CD4-positive, alpha-beta T cell (primary cell): ENCODE measurements around the gene MRM3. TPM values are rescaled to one million over a fixed set of nuclear protein-coding genes. Genes with fewer than 3 reads are reported as not detected.
"Not testable (repeated sequence)": the region's sequence is repeated elsewhere in the genome, so short reads cannot be mapped to it uniquely, and the experiment has no call there.

ENCODE experiments used
- ATAC-seq: fragments of 200-7000 bp; cut with Tn5 transposase; one replicate; pipeline ENCODE4 v1.10.0; 2022; ENCODE audit warnings: mild to moderate bottlenecking; ENCODE audit not compliant: poor library complexity
- CTCF ChIA-PET: fragments of 350-600 bp; sonication (Branson Sonifier 250); formaldehyde crosslinking; loops from one replicate; lab custom pipeline; 2021; ENCODE audit warnings: antibody characterized with exemption, inconsistent platforms; lab: Charles Lee
- POLR2A ChIA-PET: fragments of 350-600 bp; sonication (Branson Sonifier 250); formaldehyde crosslinking; loops from one replicate; lab custom pipeline; 2021; ENCODE audit warnings: antibody characterized with exemption, inconsistent platforms; lab: Charles Lee
- DNase-seq, 14 experiments: peaks; one replicate each; pipeline ENCODE4 v3.0.0-alpha.2; 2013 to 2020; ENCODE audit warnings: mixed read lengths in 2 of 14
- H3K27ac ChIP-seq, 2 donors: one replicate each; pipeline versions ENCODE4 v1.5.1 to v1.7.0; 2013; ENCODE audit warnings: low read length in 2 of 2, low read depth in 1 of 2, mild to moderate bottlenecking in 1 of 2
- H3K27me3 ChIP-seq, 2 experiments: 1 replicate in 1 of 2; 2 replicates in 1 of 2; pipeline versions ENCODE4 v1.6.1 to v1.7.0; 2013; ENCODE audit warnings: low read length in 2 of 2, control low read depth in 1 of 2, mild to moderate bottlenecking in 1 of 2, moderate library complexity in 1 of 2; ENCODE audit not compliant: insufficient read depth in 2 of 2, control insufficient read depth in 1 of 2
- H3K36me3 ChIP-seq: one replicate; pipeline ENCODE4 v1.6.1; 2013; ENCODE audit warnings: low read length, control low read depth; ENCODE audit not compliant: insufficient read depth
- H3K4me1 ChIP-seq: one replicate; pipeline ENCODE4 v1.6.1; 2013; ENCODE audit warnings: low read length, control low read depth; ENCODE audit not compliant: insufficient read depth
- H3K4me3 ChIP-seq: one replicate; pipeline ENCODE4 v1.5.1; 2013; ENCODE audit warnings: mild to moderate bottlenecking, low read length, moderate library complexity
- H3K9me3 ChIP-seq, 2 experiments: 1 replicate in 1 of 2; 2 replicates in 1 of 2; pipeline versions ENCODE4 v1.6.1 to v1.7.0; 2013; ENCODE audit warnings: low read length in 2 of 2, mild to moderate bottlenecking in 2 of 2, control low read depth in 1 of 2, moderate library complexity in 1 of 2; ENCODE audit not compliant: control insufficient read depth in 1 of 2, insufficient read depth in 1 of 2
- H3K27ac Mint-ChIP-seq: one replicate; pipeline ENCODE4 v1.8.0; 2020; ENCODE audit warnings: mixed read lengths
- H3K27me3 Mint-ChIP-seq: one replicate; pipeline ENCODE4 v1.8.0; 2021; ENCODE audit warnings: mixed read lengths
- H3K36me3 Mint-ChIP-seq: one replicate; pipeline ENCODE4 v1.8.0; 2021; ENCODE audit warnings: low read depth, mixed read lengths
- H3K4me1 Mint-ChIP-seq: one replicate; pipeline ENCODE4 v1.8.0; 2021; ENCODE audit warnings: low read depth, mixed read lengths
- H3K4me3 Mint-ChIP-seq: one replicate; pipeline ENCODE4 v1.8.0; 2020; ENCODE audit warnings: mild to moderate bottlenecking, mixed read lengths
- H3K9me3 Mint-ChIP-seq: one replicate; pipeline ENCODE4 v1.8.0; 2020; ENCODE audit warnings: mixed read lengths
- CTCF ChIP-seq: fragments of 200-600 bp; IDR thresholded peaks from one replicate; pipeline ENCODE4 v1.8.0; 2022; ENCODE audit warnings: antibody characterized with exemption, mild to moderate bottlenecking
- intact Hi-C, 2 experiments: fragments of 100-400 bp; cut with DNase I in 1 of 2; cut with micrococcal nuclease in 1 of 2; formaldehyde crosslinking; loops; one replicate each; pipeline versions ENCODE4 v1.15.1 to v1.9.0; 2023 to 2025; cut with DNase I, micrococcal nuclease
- total RNA-seq, 174 experiments: library from RNA in 2 of 174; stranded (reverse) in 2 of 174; gene quantifications; one replicate each; pipeline ENCODE4 v1.2.3 and lab custom pipeline; 2021 to 2026

MRM3 gene
- total RNA-seq, 2 experiments from 2014 or later, result 40.8 to 44.1 TPM

- no peaks in the 10 kb centered on the region for H3K9me3 Mint-ChIP-seq
- H3K27ac Mint-ChIP-seq, result no peak overlapping the region
- DNase-seq (no peak), ATAC-seq (no peak)
- no peak overlapping the region for H3K4me3 Mint-ChIP-seq
- no peak overlapping the region for H3K4me3 ChIP-seq
- no peaks in the 10 kb centered on the region for H3K27me3 ChIP-seq
- no peaks in the 10 kb centered on the region for H3K4me1 ChIP-seq
- H3K36me3 ChIP-seq, result no peaks in the 10 kb centered on the region
- TF ChIP-seq CTCF, result no peak
- no peaks in the 10 kb centered on the region for H3K4me1 Mint-ChIP-seq
- POLR2A ChIA-PET, result no interaction called here
- H3K36me3 Mint-ChIP-seq, result no peaks in the 10 kb centered on the region
- no peak overlapping the region for H3K27ac ChIP-seq
- intact Hi-C loops, result no loop called here
- H3K9me3 ChIP-seq, result no peaks in the 10 kb centered on the region
- CTCF ChIA-PET, result no interaction called here
- H3K27me3 Mint-ChIP-seq, result no peaks in the 10 kb centered on the region
These were observed 43.1 kb downstream of the MRM3 start for GRCh38 chr17:825216-825615.

- intact Hi-C loops, result no loop called here
- TF ChIP-seq CTCF, result no peak
- DNase-seq (no peak), ATAC-seq (no peak)
- H3K27me3 ChIP-seq, result no peaks in the 10 kb centered on the region
- H3K4me1 Mint-ChIP-seq, result no peaks in the 10 kb centered on the region
- no peak overlapping the region for H3K27ac Mint-ChIP-seq
- no peak overlapping the region for H3K4me3 Mint-ChIP-seq
- peaks cover 3% of the 10 kb centered on the region for H3K27me3 Mint-ChIP-seq
- POLR2A ChIA-PET, result no interaction called here
- no peak overlapping the region for H3K27ac ChIP-seq
- CTCF ChIA-PET, result no interaction called here
- H3K36me3 ChIP-seq, result no peaks in the 10 kb centered on the region
- no peaks in the 10 kb centered on the region for H3K4me1 ChIP-seq
- no peak overlapping the region for H3K4me3 ChIP-seq
- no peaks in the 10 kb centered on the region for H3K36me3 Mint-ChIP-seq
- H3K9me3 ChIP-seq, result peaks cover 0 to 5% of the 10 kb centered on the region in 2 experiments
- no peaks in the 10 kb centered on the region for H3K9me3 Mint-ChIP-seq
These were observed 44.6 kb downstream of the MRM3 start for GRCh38 chr17:826778-827177.

- H3K27ac Mint-ChIP-seq, result no peak overlapping the region
- H3K4me3 Mint-ChIP-seq, result no peak overlapping the region
- CTCF ChIA-PET, result no interaction called here
- Histone ChIP-seq H3K27ac (no peak overlapping the region), H3K4me3 (no peak overlapping the region), H3K36me3 (no peaks in the 10 kb centered on the region), H3K9me3 (peaks cover 0 to 11% of the 10 kb centered on the region in 2 experiments), H3K4me1 (no peaks in the 10 kb centered on the region), H3K27me3 (no peaks in the 10 kb centered on the region)
- DNase-seq, result no peak
- H3K27me3 Mint-ChIP-seq, result peaks cover 3% of the 10 kb centered on the region
- intact Hi-C loops, result no loop called here
- POLR2A ChIA-PET, result no interaction called here
- H3K9me3 Mint-ChIP-seq, result no peaks in the 10 kb centered on the region
- no peak for ATAC-seq
- no peaks in the 10 kb centered on the region for H3K4me1 Mint-ChIP-seq
- no peaks in the 10 kb centered on the region for H3K36me3 Mint-ChIP-seq
- TF ChIP-seq CTCF, result no peak
These were observed 46.6 kb downstream of the MRM3 start for GRCh38 chr17:828761-829160.

GRCh38 chr17:829614-830013 lies 47.5 kb downstream of the MRM3 start:
- H3K9me3 Mint-ChIP-seq, H3K4me3 ChIP-seq, H3K4me3 Mint-ChIP-seq, CTCF ChIA-PET, ATAC-seq, H3K36me3 Mint-ChIP-seq, H3K27me3 Mint-ChIP-seq, DNase-seq, H3K36me3 ChIP-seq, H3K4me1 ChIP-seq, H3K27me3 ChIP-seq, H3K27ac ChIP-seq, H3K4me1 Mint-ChIP-seq, H3K27ac Mint-ChIP-seq, intact Hi-C loops, POLR2A ChIA-PET: not testable (repeated sequence)
- peaks cover 0 to 11% of the 10 kb centered on the region in 2 experiments for H3K9me3 ChIP-seq
